ENCODE measurements around the gene TXNIP. TPM values are rescaled to one million over a fixed set of nuclear protein-coding genes. Genes with fewer than 3 reads are reported as not detected.

Gene TXNIP
- total and polyA plus RNA-seq, 12 donors: 231 to 1,142 (median 750) TPM

- no peak overlapping the region for H3K4me3 ChIP-seq
- H3K4me1 ChIP-seq: peaks cover 7 to 29% (median 18%) of the 10 kb centered on the region in 9 donors
- H3K36me3 ChIP-seq: peaks cover 0 to 7% (median 0%) of the 10 kb centered on the region in 9 donors
- H3K27me3 ChIP-seq: peaks cover 0 to 42% (median 19%) of the 10 kb centered on the region in 7 donors
- no peak for TF ChIP-seq CTCF (IDR thresholded peaks at IDR 0.05)
- 67 to 76% methylated on average over 1 of the region's 1 CpG for WGBS, 2 donors
- intact Hi-C loops (cut with DNase I): loop anchor here in 5 of 10 donors (5.0 to 10.0 kb wide), 3 partner anchors 122 to 172 kb away; partner anchors contain the start of gene NUDT17 (in 2 of the 5)
- ATAC-seq (no peak), DNase-seq (no peak)
- H3K27ac ChIP-seq: no peak overlapping the region
- no peaks in the 10 kb centered on the region for H3K9me3 ChIP-seq
Measured at GRCh38 chr1:146016891-146017290, 20.5 kb upstream of the TXNIP start.

- Histone ChIP-seq H3K9me3 (no peaks in the 10 kb centered on the region), H3K4me3 (no peak overlapping the region), H3K27me3 (peaks cover 0 to 9% (median 0%) of the 10 kb centered on the region in 7 donors), H3K27ac (no peak overlapping the region), H3K4me1 (peaks cover 0 to 27% (median 14%) of the 10 kb centered on the region in 9 donors), H3K36me3 (peaks cover 0 to 7% (median 0%) of the 10 kb centered on the region in 9 donors)
- DNase-seq (no peak), ATAC-seq (no peak)
- WGBS, 2 donors: 77 to 87% methylated on average over 6 of the region's 6 CpGs
- intact Hi-C loops (cut with DNase I): loop anchor here (1.0 to 10.0 kb wide), 6 partner anchors 36 to 169 kb away; partner anchors contain the start of gene NUDT17 (in 9 of the 10)
- TF ChIP-seq CTCF (IDR thresholded peaks at IDR 0.05): no peak
Measured at GRCh38 chr1:146013559-146013922, 17.2 kb upstream of the TXNIP start.

GRCh38 chr1:146012703-146013558 is 16.6 kb upstream of the TXNIP start:
- intact Hi-C loops (cut with DNase I): loop anchor here (1.0 to 10.0 kb wide), 7 partner anchors 36 to 168 kb away; partner anchors contain the start of gene NUDT17 (in 9 of the 10)
- peaks cover 0 to 28% (median 14%) of the 10 kb centered on the region in 9 donors for H3K4me1 ChIP-seq
- H3K4me3 ChIP-seq: no peak overlapping the region
- ATAC-seq: peak in 4 of 8 donors; percentile 40 to 59 (median 45)
- no peaks in the 10 kb centered on the region for H3K9me3 ChIP-seq
- peaks cover 0 to 2% (median 0%) of the 10 kb centered on the region in 7 donors for H3K27me3 ChIP-seq
- 4 to 12% methylated on average over 4 of the region's 4 CpGs for WGBS, 2 donors
- no peak overlapping the region for H3K27ac ChIP-seq
- peak; percentile 53 to 93 (median 81) for TF ChIP-seq CTCF (IDR thresholded peaks at IDR 0.05)
- peaks cover 0 to under 1% (median 0%) of the 10 kb centered on the region in 9 donors for H3K36me3 ChIP-seq
- DNase-seq: peak in 1 of 2 donors; percentile 60

GRCh38 chr1:146010126-146010738 is 13.9 kb upstream of the TXNIP start:
- H3K4me3 ChIP-seq: no peak overlapping the region
- no peaks in the 10 kb centered on the region for H3K27me3 ChIP-seq
- ATAC-seq (peak in 7 of 8 donors; percentile 29 to 58 (median 42)), DNase-seq (no peak)
- no peaks in the 10 kb centered on the region for H3K9me3 ChIP-seq
- no peaks in the 10 kb centered on the region for H3K36me3 ChIP-seq
- TF ChIP-seq CTCF (IDR thresholded peaks at IDR 0.05): no peak
- peak overlapping the region; percentile 44 to 73 (median 48) for H3K27ac ChIP-seq
- peaks cover 0 to 53% (median 29%) of the 10 kb centered on the region in 9 donors for H3K4me1 ChIP-seq
- intact Hi-C loops (cut with DNase I): loop anchor here in 8 of 10 donors (5.0 to 10.0 kb wide), 4 partner anchors 33 to 165 kb away; partner anchors contain the start of gene NUDT17 (in 6 of the 8)
- WGBS, 2 donors: 79 to 84% methylated on average over 8 of the region's 8 CpGs

Measured in heart right ventricle (tissue), 16 donors.